A549 (cell line): ENCODE data around the gene PRKCE.

Experiments
- CHD2 ChIP-seq: fragments of 150-350 bp; IDR thresholded peaks from 2 replicates; pipeline ENCODE4 v1.6.1; 2014; ENCODE audit warnings: low read length; ENCODE audit not compliant: partially characterized antibody
- ESRRA ChIP-seq: fragments of 150-350 bp; IDR thresholded peaks from 2 replicates; pipeline ENCODE4 v1.6.1; 2014; ENCODE audit warnings: mild to moderate bottlenecking, low read length, borderline replicate concordance
- HOXA7 ChIP-seq: fragments of 250-450 bp; sonication (Bioruptor Pico); IDR thresholded peaks from 2 replicates; pipeline ENCODE4 v1.5.0; 2020; ENCODE audit warnings: mild to moderate bottlenecking, moderate library complexity
- JUN ChIP-seq, 2 experiments: fragments of >200 bp; sonication (Bioruptor Twin); formaldehyde crosslinking; IDR thresholded peaks; 2 replicates in 1 of 2; 3 replicates in 1 of 2; pipeline ENCODE4 v1.6.1; 2016 to 2017
- POLR2A ChIP-seq: IDR thresholded peaks from 2 replicates; pipeline ENCODE4 v1.6.1; 2012; ENCODE audit warnings: mild to moderate bottlenecking, low read length
- SMC3 ChIP-seq: fragments of >200 bp; sonication (Bioruptor Twin); formaldehyde crosslinking; IDR thresholded peaks from 3 replicates; pipeline ENCODE4 v1.6.1; 2018; ENCODE audit warnings: inconsistent platforms
- ZFP36 ChIP-seq: fragments of 450-650 bp; IDR thresholded peaks from 2 replicates; pipeline ENCODE4 v1.6.1; 2014; ENCODE audit warnings: borderline replicate concordance; ENCODE audit not compliant: partially characterized antibody
- TF ChIP-seq, protein P1 (sequence below): fragments of >200 bp; sonication (Bioruptor Twin); formaldehyde crosslinking; IDR thresholded peaks from 3 replicates; pipeline ENCODE4 v1.5.1; 2016
- TF ChIP-seq, protein P2 (sequence below): fragments of 200-600 bp; sonication (generic); IDR thresholded peaks from 2 replicates; pipeline ENCODE4 v1.6.1; 2016; ENCODE audit warnings: antibody characterized with exemption, mild to moderate bottlenecking, moderate library complexity

DNA sequence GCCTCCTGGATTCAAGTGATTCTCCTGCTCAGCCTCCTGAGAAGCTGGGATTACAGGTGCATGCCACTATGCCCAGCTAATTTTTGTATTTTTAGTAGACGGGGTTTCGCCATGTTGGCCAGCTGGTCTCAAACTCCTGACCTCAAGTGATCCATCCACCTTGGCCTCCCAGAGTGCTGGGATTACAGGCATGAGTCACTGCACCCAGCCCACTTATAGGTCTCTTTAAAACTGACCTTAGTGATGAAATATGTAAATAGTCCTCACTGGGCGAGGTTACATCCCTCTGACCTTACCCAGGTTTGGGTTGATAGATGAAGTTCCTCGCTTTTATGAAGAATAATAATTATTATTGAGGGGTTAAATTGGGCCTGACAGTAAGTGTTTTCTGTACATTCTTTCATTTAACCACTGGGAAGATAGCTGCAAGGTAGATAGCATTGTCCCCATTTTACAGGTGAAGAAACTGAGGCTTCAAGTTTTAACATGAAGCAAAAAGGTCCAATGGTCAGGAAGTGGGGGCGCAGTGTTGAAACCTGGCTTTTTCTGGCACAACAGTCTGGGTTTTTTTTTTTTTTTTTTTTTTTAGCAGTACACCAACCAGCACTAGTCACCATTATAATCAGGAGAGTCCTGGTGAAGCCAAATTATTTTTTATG is 471.0 kb downstream of the PRKCE start:
- TF ChIP-seq, protein P1, sequence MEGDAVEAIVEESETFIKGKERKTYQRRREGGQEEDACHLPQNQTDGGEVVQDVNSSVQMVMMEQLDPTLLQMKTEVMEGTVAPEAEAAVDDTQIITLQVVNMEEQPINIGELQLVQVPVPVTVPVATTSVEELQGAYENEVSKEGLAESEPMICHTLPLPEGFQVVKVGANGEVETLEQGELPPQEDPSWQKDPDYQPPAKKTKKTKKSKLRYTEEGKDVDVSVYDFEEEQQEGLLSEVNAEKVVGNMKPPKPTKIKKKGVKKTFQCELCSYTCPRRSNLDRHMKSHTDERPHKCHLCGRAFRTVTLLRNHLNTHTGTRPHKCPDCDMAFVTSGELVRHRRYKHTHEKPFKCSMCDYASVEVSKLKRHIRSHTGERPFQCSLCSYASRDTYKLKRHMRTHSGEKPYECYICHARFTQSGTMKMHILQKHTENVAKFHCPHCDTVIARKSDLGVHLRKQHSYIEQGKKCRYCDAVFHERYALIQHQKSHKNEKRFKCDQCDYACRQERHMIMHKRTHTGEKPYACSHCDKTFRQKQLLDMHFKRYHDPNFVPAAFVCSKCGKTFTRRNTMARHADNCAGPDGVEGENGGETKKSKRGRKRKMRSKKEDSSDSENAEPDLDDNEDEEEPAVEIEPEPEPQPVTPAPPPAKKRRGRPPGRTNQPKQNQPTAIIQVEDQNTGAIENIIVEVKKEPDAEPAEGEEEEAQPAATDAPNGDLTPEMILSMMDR, result no peak
- TF ChIP-seq JUN (IDR thresholded peaks at IDR 0.05) (peak in 1 of 2 experiments; percentile 33; a peak in 2 of 5 replicates), HOXA7 (no peak), ESRRA (no peak), ZFP36 (no peak), CHD2 (no peak), POLR2A (no peak), SMC3 (no peak)
- TF ChIP-seq, protein P2, sequence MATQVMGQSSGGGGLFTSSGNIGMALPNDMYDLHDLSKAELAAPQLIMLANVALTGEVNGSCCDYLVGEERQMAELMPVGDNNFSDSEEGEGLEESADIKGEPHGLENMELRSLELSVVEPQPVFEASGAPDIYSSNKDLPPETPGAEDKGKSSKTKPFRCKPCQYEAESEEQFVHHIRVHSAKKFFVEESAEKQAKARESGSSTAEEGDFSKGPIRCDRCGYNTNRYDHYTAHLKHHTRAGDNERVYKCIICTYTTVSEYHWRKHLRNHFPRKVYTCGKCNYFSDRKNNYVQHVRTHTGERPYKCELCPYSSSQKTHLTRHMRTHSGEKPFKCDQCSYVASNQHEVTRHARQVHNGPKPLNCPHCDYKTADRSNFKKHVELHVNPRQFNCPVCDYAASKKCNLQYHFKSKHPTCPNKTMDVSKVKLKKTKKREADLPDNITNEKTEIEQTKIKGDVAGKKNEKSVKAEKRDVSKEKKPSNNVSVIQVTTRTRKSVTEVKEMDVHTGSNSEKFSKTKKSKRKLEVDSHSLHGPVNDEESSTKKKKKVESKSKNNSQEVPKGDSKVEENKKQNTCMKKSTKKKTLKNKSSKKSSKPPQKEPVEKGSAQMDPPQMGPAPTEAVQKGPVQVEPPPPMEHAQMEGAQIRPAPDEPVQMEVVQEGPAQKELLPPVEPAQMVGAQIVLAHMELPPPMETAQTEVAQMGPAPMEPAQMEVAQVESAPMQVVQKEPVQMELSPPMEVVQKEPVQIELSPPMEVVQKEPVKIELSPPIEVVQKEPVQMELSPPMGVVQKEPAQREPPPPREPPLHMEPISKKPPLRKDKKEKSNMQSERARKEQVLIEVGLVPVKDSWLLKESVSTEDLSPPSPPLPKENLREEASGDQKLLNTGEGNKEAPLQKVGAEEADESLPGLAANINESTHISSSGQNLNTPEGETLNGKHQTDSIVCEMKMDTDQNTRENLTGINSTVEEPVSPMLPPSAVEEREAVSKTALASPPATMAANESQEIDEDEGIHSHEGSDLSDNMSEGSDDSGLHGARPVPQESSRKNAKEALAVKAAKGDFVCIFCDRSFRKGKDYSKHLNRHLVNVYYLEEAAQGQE, result no peak
